Smooth muscle cell (in vitro differentiated cells): ENCODE measurements around the gene LRRC4. TPM values are rescaled to one million over a fixed set of nuclear protein-coding genes. Genes with fewer than 3 reads are reported as not detected.

ENCODE experiments used
- DNase-seq: peaks from one replicate; lab custom pipeline; 2025; ENCODE audit not compliant: unreplicated experiment; lab: John Stamatoyannopoulos, UW
- H2AFZ ChIP-seq: fragments of 200-600 bp; sonication (generic); 2 replicates; pipeline ENCODE4 v1.6.0; 2016; ENCODE audit warnings: antibody characterized with exemption, low read depth, mild to moderate bottlenecking
- H3F3A ChIP-seq: fragments of 200-600 bp; sonication (generic); 2 replicates; pipeline ENCODE4 v1.6.0; 2017; ENCODE audit warnings: antibody characterized with exemption, low read depth
- H3K27ac ChIP-seq: fragments of 200-600 bp; sonication (generic); 2 replicates; pipeline ENCODE4 v1.5.1; 2016; ENCODE audit warnings: low read depth, mild to moderate bottlenecking
- H3K27me3 ChIP-seq: fragments of 200-600 bp; sonication (generic); 2 replicates; pipeline ENCODE4 v1.6.1; 2016; ENCODE audit warnings: low read depth, mild to moderate bottlenecking
- H3K36me3 ChIP-seq: fragments of 200-600 bp; sonication (generic); 2 replicates; pipeline ENCODE4 v1.5.1; 2016; ENCODE audit warnings: low read depth
- H3K4me1 ChIP-seq: fragments of 200-600 bp; sonication (generic); 2 replicates; pipeline ENCODE4 v1.5.1; 2016; ENCODE audit warnings: low read depth
- H3K4me2 ChIP-seq: fragments of 200-600 bp; sonication (generic); 2 replicates; pipeline ENCODE4 v1.6.0; 2016; ENCODE audit warnings: mild to moderate bottlenecking
- H3K4me3 ChIP-seq: fragments of 200-600 bp; sonication (generic); 2 replicates; pipeline ENCODE4 v1.5.1; 2016; ENCODE audit warnings: mild to moderate bottlenecking
- H3K79me2 ChIP-seq: fragments of 200-600 bp; sonication (generic); 2 replicates; pipeline ENCODE4 v1.6.0; 2016; ENCODE audit warnings: low read depth, mild to moderate bottlenecking
- H3K9ac ChIP-seq: fragments of 200-600 bp; sonication (generic); 2 replicates; pipeline ENCODE4 v1.6.0; 2016; ENCODE audit warnings: low read depth
- H3K9me3 ChIP-seq: fragments of 200-600 bp; sonication (generic); replicated peaks from 2 replicates; pipeline ENCODE4 v1.5.1; 2016; ENCODE audit warnings: low read depth
- H4K20me1 ChIP-seq: fragments of 200-600 bp; sonication (generic); 2 replicates; pipeline ENCODE4 v1.6.0; 2016; ENCODE audit warnings: low read depth
- WGBS: methylation state at CpG from one replicate; pipeline ENCODE4 v1.1.7; 2016; ENCODE audit warnings: low lambda C conversion rate; 5-methylcytosine and 5-hydroxymethylcytosine counted together
- polyA plus RNA-seq: library from polyadenylated mRNA; unstranded; fragments of >200 nt; fragmentation: Nextera tagmentation; extraction: Ambion mirVana; gene quantifications from 2 replicates; pipeline ENCODE4 v1.2.1, GENCODE V29; 2016
- total RNA-seq: library from RNA; depleted of rRNA; stranded (reverse); fragments of >200 nt; gene quantifications from 2 replicates; pipeline ENCODE4 v1.2.3, GENCODE V29; 2014
- TF ChIP-seq, protein P1 (sequence below): fragments of 200-600 bp; sonication (generic); IDR thresholded peaks from 2 replicates; pipeline ENCODE4 v1.5.1; 2017; ENCODE audit warnings: borderline replicate concordance, mild to moderate bottlenecking, antibody characterized with exemption; ENCODE audit not compliant: insufficient read depth, poor library complexity, severe bottlenecking

Gene LRRC4
- total and polyA plus RNA-seq, 2 experiments from 2014 or later, result not detected

- Histone ChIP-seq H3K79me2 (no peaks in the 10 kb centered on the region), H3K27ac (no peak overlapping the region), H3F3A (no peaks in the 10 kb centered on the region), H3K4me1 (peaks cover 7% of the 10 kb centered on the region), H4K20me1 (peaks cover 98% of the 10 kb centered on the region), H3K36me3 (no peaks in the 10 kb centered on the region), H3K4me3 (no peak overlapping the region), H3K27me3 (peaks cover 9% of the 10 kb centered on the region), H3K4me2 (no peak overlapping the region), H3K9me3 (no peaks in the 10 kb centered on the region), H2AFZ (no peak overlapping the region), H3K9ac (no peak overlapping the region)
- WGBS, result 87% methylated on average over 4 of the region's 4 CpGs
- DNase-seq, result no peak
- TF ChIP-seq, protein P1, sequence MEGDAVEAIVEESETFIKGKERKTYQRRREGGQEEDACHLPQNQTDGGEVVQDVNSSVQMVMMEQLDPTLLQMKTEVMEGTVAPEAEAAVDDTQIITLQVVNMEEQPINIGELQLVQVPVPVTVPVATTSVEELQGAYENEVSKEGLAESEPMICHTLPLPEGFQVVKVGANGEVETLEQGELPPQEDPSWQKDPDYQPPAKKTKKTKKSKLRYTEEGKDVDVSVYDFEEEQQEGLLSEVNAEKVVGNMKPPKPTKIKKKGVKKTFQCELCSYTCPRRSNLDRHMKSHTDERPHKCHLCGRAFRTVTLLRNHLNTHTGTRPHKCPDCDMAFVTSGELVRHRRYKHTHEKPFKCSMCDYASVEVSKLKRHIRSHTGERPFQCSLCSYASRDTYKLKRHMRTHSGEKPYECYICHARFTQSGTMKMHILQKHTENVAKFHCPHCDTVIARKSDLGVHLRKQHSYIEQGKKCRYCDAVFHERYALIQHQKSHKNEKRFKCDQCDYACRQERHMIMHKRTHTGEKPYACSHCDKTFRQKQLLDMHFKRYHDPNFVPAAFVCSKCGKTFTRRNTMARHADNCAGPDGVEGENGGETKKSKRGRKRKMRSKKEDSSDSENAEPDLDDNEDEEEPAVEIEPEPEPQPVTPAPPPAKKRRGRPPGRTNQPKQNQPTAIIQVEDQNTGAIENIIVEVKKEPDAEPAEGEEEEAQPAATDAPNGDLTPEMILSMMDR, result no peak
Observed at GRCh38 chr7:128036226-128036940, 5.1 kb upstream of the LRRC4 start.

GRCh38 chr7:128035712-128036111 is 4.5 kb upstream of the LRRC4 start:
- Histone ChIP-seq H3K79me2 (no peaks in the 10 kb centered on the region), H3K9me3 (no peaks in the 10 kb centered on the region), H3F3A (no peaks in the 10 kb centered on the region), H3K4me2 (no peak overlapping the region), H3K27ac (no peak overlapping the region), H2AFZ (no peak overlapping the region), H3K9ac (no peak overlapping the region), H3K27me3 (peaks cover 9% of the 10 kb centered on the region), H3K36me3 (no peaks in the 10 kb centered on the region), H4K20me1 (peaks cover 98% of the 10 kb centered on the region), H3K4me3 (no peak overlapping the region), H3K4me1 (peaks cover 7% of the 10 kb centered on the region)
- no peak for DNase-seq
- 86% methylated on average over 3 of the region's 3 CpGs for WGBS
- TF ChIP-seq, protein P1, result no peak

DNA sequence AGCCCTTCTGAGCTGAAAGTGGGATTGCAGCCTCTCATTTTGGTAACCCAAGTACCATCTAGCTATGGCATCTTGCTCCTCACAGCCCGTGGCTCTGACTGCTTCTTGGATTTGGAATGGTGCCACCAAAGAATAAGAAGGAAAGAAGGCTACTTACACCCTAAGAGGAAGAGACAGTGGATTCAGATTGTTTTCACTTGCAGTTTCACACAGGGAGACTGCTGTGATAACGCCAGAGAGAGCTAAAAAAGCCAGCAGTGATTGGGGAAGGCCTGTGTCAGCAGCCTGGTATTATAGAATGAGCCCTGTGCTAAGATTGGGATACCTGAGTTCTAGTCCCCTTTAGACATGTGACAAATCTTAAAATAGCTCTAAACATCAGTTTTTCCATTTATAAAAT is 3.6 kb upstream of the LRRC4 start:
- 67% methylated on average over 2 of the region's 2 CpGs for WGBS
- H4K20me1 ChIP-seq, result peaks cover 98% of the 10 kb centered on the region
- no peak overlapping the region for H2AFZ ChIP-seq

More for the DNA sequence above, 3.6 kb upstream of the LRRC4 start:
- H3K27ac ChIP-seq, result no peak overlapping the region
- H3F3A ChIP-seq, result no peaks in the 10 kb centered on the region
- TF ChIP-seq, protein P1, result no peak
- no peak overlapping the region for H3K4me3 ChIP-seq
- no peak for DNase-seq
- H3K4me1 ChIP-seq, result peaks cover 7% of the 10 kb centered on the region
- H3K9me3 ChIP-seq, result no peaks in the 10 kb centered on the region
- H3K9ac ChIP-seq, result no peak overlapping the region
- H3K27me3 ChIP-seq, result peaks cover 16% of the 10 kb centered on the region
- H3K36me3 ChIP-seq, result no peaks in the 10 kb centered on the region
- no peaks in the 10 kb centered on the region for H3K79me2 ChIP-seq
- H3K4me2 ChIP-seq, result no peak overlapping the region
